Activated T-helper 1 cell treated with anti-CD3 and anti-CD28 coated beads, Interleukin-2, amount 50 U/mL, for 16 hours (primary cell): ENCODE results near the gene SBK1.
"Not testable (repeated sequence)": the region's sequence is repeated elsewhere in the genome, so short reads cannot be mapped to it uniquely, and the experiment has no call there.

Source experiments
- DNase-seq, 2 donors: peaks; one replicate each; pipeline ENCODE4 v3.0.0-alpha.2; 2020; ENCODE audit warnings: low read depth in 1 of 2, low spot score in 1 of 2

Gene SBK1

GRCh38 chr16:28330232-28330631 is 37.9 kb downstream of the SBK1 start:
- DNase-seq = not testable (repeated sequence)

DNA sequence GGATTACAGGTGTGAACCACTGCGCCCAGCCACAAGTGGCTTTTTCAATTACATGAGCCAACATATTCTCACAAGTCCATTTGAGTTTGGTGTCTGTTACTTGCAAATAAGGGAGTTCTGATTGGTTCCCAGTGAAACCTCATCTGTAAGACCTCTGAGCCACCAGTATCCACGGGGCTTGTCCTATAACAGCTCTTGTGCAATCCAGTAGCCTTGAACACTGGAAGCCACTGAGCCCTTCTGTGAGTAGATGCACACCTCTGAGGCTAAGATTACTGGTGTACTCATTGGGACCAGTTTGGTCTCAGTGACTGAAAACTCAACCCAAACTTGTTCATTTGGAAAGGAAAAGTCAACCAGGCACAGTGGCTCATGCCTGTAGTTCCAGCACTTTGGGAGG is 38.7 kb downstream of the SBK1 start:
- DNase-seq = not testable (repeated sequence)

DNA sequence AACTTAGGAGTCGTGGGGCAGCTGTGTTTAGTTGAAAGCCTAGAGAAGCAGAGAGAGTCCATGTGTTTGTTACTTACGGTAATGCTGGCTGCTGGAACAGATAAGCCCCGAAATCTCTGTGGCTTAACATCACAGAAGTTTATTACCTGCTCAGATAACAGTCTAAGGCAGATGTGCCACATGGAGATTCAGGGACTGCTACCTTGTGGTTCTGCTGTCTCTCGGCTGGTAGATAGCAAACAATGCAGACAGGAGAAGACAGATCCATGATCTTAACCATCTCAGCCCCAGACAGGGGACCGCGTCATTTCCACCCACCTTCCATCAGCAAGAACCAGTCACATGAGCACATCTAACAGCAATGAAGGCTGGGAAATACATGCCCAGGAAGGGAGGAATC is 40.3 kb downstream of the SBK1 start:
- DNase-seq = not testable (repeated sequence)

DNA sequence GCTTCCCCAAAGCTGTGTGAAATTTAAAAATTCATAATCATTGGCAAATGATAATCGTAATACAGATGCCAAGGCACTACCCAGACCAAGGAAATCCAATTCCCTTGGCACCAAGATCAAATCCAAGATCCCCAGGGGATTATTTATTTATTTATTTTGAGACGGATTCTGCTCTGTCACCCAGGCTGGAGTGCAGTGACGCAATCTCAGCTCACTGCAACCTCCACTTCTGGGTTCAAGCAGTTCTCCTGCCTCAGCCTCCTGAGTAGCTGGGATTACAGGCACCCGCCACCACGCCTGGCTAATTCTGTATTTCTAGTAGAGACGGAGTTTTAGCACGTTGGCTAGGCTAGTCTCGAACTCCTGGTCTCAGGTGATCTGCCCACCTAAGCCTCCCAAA is 43.4 kb downstream of the SBK1 start:
- DNase-seq = not testable (repeated sequence)

- not testable (repeated sequence) for DNase-seq
These were observed 44.8 kb downstream of the SBK1 start for GRCh38 chr16:28336940-28337710.

- DNase-seq = not testable (repeated sequence)
These were observed 45.9 kb downstream of the SBK1 start for GRCh38 chr16:28338230-28338629.

GRCh38 chr16:28362600-28362999 is 70.3 kb downstream of the SBK1 start:
- not testable (repeated sequence) for DNase-seq

GRCh38 chr16:28363408-28363807 is 71.1 kb downstream of the SBK1 start, which contains the start of gene NPIPB6:
Gene NPIPB6 (minus strand): TSS chr16:28363508. CDS start chr16:28362822, 686 bp downstream.
- not testable (repeated sequence) for DNase-seq

DNA sequence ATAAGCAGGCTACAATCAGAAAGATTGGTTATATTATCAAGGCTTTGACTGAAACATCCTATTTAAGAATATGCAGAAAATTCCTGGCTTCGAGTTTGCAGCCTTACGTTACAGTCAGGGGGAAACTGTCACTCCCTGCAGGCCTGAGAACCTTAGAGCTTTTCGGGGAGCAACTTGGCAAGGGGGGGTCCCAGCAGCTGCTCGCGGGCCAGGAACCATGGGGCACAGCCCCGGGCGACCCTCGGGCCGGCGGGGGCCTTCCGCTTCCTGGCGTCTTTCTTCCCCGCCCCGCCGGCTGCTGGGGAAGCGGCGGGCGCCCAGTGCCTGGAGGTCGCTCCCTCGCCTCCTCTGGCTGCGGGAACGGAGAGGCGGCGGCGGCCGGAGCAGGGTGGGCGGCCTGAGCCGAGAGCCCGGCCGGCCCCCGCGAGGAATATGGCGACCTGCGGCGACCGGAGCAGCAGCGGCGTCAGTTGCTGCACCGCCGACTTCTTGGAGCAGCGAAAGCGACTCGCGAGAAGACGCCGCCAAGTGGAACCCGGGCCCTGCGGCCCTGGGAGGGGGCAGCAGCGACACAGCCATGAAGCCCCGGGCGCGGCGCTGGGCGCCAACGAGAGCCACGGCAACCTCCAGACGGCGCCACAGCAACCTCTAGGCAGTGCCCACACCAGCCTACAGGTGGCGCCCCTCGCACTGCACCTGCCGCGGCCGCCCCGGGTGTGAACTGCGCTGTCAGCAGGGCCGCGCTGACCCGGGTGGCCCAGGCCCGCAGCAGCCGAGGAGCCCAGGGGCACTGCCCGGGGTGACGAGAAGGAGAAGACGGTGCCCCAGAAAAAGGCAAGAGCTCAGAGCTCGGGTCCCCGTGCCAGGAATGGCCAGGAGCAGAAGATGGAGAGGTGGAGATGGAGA is 72.2 kb downstream of the SBK1 start:
- not testable (repeated sequence) for DNase-seq

DNA sequence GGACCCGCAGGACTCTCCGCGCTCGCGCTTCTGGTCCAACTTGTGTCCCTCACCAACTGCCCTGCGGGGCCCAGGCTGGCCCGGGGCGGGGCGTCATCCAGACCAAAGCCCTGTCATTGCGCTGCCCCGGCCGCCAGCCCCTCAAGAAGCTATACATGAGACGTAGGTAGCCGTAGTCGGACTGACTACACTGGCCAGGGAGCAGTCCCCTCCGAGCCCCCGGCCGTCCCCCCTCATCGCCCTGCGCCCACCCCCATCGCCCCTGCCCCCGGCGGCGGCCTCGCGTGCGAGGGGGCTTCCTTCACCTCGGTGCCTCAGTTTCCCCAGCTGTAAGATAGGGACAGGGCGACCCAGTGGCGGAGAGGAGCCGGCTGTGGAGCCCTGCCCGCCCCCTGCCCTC is 75.6 kb downstream of the SBK1 start:
- not testable (repeated sequence) for DNase-seq
